HFF-Myc (cell line): Measurements from ENCODE around the gene PECR.

Source experiments
- DNase-seq: peaks from one replicate; pipeline ENCODE4 v3.0.0-alpha.2; 2011; ENCODE audit warnings: low read depth; ENCODE audit errors: extremely low read depth
- H3K4me3 ChIP-seq: replicated peaks from 2 replicates; pipeline ENCODE4 v1.5.1; 2011; ENCODE audit warnings: low read depth, mild to moderate bottlenecking, control low read depth, low read length
- TF ChIP-seq, protein P1 (sequence below): IDR thresholded peaks from 2 replicates; pipeline ENCODE4 v1.5.1; 2012; ENCODE audit warnings: mild to moderate bottlenecking, low read depth, low read length, control low read depth; ENCODE audit errors: missing control alignments

Gene PECR

DNA sequence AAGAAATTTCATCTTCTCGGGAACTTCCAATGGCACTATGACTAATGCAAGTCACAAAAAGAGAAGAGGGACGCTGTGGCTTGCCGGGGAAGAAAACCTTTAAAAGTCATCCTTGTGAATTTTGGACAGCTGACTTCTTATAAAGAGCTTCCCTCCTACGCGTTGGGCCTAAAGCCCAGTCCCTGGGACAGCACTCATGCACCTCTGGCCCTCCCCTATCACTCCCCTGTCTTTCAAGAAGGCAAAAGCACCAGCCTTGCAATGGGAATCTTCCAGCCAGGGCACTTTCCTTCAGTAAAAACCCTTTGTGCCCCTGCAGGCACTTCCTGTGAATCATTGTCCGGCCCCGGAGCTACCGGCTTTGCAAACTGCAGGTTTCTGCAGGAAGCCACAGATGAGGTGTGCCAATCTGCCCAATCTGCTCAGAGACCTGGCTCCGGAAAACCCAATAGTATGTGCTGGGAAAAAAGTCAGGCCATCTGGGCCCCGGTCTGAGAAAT is 75.4 kb downstream of the PECR start:
- DNase-seq, result no peak
- TF ChIP-seq, protein P1, sequence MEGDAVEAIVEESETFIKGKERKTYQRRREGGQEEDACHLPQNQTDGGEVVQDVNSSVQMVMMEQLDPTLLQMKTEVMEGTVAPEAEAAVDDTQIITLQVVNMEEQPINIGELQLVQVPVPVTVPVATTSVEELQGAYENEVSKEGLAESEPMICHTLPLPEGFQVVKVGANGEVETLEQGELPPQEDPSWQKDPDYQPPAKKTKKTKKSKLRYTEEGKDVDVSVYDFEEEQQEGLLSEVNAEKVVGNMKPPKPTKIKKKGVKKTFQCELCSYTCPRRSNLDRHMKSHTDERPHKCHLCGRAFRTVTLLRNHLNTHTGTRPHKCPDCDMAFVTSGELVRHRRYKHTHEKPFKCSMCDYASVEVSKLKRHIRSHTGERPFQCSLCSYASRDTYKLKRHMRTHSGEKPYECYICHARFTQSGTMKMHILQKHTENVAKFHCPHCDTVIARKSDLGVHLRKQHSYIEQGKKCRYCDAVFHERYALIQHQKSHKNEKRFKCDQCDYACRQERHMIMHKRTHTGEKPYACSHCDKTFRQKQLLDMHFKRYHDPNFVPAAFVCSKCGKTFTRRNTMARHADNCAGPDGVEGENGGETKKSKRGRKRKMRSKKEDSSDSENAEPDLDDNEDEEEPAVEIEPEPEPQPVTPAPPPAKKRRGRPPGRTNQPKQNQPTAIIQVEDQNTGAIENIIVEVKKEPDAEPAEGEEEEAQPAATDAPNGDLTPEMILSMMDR, result no peak
- no peak overlapping the region for H3K4me3 ChIP-seq

DNA sequence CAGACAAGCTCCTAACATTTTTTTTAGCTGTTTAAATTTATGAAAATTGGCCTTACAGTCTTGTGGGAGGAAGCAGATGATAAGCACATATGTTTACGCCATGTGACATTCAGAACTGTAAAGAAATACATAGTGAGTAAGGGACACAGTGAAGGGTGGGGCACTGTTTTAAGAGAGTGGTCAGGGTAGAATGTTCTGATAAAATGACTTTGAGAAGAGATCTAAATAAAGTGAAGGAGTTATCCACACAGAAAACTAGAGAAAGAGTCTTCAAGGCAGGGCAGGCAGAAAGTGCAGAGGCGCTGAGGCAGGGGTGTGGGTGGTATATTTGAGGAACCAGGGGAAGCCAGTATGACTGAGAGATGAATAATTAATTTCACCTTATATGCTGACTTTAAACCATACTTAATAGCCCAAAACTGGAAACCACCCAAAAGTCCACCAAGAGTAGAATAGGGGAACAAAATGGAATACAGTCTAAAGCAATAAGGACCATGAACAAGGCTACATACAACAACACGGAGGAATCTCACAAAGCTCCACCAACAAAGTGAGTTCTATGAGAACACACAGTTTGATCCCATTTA is 76.8 kb downstream of the PECR start:
- no peak for DNase-seq
- TF ChIP-seq, protein P1, result no peak
- H3K4me3 ChIP-seq, result no peak overlapping the region

DNA sequence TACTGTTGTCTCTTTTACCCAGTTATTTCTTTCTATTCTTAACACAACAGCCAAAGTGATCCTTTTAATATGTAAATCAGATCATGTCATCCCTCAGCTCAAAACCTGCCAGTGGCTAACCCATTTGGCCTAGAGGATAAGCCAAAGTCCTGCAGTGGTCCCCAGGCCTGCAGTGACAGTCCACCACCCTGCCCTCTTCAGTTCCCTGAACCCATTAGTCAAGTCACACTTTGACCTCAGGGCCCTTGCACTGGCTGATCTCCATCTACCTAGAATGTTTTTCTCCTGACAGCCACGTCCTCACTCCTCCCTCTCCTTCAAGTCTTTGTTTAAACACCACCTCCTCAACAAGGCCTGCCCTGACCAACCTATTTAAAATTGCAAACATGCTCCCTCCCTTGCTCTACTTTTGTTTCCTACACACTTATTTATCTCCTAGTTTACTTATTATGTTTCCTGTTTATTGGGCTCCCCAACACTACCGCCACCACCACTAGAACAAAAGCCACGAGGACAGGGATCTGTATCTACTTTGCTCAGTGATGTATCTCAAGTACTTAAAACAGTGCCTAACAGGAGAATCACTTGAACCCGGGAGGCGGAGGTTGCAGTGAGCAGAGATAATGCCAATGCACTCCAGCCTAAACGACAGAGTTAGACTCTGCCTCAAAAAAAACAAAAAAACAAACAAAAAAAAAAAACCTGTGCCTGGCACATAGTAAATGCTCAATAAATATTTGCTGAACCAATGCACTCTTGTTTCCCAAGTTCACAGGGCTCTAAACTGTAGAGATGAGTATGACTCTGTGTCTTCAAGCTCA is 77.5 kb downstream of the PECR start:
- TF ChIP-seq, protein P1, result no peak
- H3K4me3 ChIP-seq, result no peak overlapping the region
- DNase-seq, result no peak

DNA sequence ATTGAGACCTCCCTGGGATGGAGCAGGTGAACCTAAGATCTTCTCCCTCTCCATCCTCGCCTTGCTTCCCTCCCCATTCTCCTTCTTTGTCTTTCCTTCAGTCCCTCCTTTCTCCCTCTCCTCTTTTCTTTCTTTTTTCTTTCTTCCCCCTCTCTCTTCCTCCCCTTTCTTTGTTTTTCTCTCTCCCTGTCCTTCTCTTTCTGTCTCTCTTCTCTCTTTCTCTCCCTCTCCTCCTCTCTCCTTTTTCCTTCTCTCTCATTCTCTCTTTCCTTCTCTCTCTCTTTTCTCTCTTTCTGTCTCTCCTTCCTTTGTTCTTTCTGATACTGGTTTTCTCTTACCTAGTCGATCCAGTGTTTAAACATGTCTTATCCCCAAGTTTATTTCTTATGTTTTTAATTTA is 78.9 kb downstream of the PECR start:
- TF ChIP-seq, protein P1, result no peak
- DNase-seq, result no peak
- no peak overlapping the region for H3K4me3 ChIP-seq

DNA sequence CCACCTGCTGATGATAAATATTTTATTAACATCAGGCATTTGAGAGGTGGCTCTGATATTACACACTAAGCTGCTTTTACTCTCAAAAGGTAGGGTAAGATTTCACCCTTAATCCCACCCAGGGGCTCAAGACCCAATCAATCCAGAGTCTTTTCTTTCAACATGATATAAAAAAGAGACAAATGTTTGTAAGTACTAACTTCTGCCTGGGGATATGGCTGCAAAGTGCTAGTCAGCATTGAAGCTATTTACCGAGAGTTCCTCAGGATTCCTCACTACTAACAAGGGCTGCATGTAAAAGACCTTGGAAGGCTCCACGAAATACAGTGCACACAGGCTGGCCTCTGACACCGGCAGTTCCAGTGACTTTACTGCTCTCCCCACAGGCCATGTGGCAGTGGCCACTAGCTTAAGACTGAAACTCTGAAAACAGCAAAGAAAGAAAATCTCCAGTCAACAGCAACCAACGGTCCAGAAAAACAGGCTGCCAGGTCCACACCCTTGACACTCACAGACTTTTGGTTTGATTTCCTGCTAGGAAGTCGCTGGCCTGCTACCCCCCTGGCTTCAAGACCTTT is 79.4 kb downstream of the PECR start:
- no peak for DNase-seq
- H3K4me3 ChIP-seq, result no peak overlapping the region
- TF ChIP-seq, protein P1, result no peak

DNA sequence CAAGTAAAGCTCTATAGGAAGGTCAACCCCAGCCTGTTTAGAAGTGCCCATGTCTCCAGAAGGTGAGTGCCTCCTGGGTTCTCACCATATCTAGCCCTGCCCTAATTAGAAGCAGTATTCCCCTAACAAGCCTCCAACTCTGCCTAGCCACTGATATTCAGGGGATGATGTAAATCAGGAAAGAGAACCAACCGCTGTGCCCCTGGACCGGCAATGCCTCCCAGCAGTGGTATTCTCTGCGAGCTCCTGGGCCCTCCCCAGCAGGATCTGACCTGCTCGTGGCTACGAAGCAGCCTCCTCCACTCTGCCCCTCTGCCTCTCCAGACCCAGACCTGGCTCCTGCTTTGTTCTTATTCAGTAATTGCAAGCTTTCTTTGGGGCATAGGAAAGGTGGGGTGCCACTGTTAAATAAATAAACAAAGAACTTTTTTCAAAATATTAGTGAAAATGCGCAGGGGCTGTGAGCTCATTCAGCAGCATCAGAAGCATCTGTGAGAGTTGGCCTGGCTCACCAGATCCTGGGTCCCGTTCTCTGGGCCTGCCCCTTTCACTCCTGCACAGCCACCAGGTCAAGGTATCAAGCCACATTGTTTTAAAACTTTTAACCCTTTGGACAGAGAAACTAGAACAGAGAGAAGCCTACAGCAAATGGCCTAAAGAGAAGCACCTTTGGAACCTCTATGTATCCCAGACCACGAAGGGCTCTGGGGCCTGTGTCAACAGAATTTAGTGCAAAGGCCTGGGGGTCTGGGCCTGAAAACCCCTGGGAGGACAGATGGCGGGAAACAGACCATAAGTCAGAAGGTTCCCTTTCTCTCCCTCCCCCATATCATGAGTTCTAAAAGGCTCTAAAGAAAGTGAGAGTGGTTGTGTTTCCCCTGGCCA is 80.2 kb downstream of the PECR start:
- H3K4me3 ChIP-seq, result no peak overlapping the region
- DNase-seq, result no peak
- TF ChIP-seq, protein P1, result no peak
